Psoas muscle (tissue), 8 donors: ENCODE data around the gene POC5. TPM values are rescaled to one million over a fixed set of nuclear protein-coding genes. Genes with fewer than 3 reads are reported as not detected.

Experiments used
- ATAC-seq, 4 donors: fragments of 200-7000 bp; cut with Tn5 transposase; one replicate each; pipeline ENCODE4 v1.9.1; 2020; ENCODE audit warnings: moderate library complexity in 3 of 4, mild to moderate bottlenecking in 2 of 4
- DNase-seq, 2 donors: peaks; one replicate each; pipeline ENCODE4 v3.0.0-alpha.2; 2020
- H3K27ac ChIP-seq: fragments of 200-600 bp; one replicate; pipeline ENCODE4 v1.8.0; 2022
- H3K27me3 ChIP-seq, 3 donors: fragments of 200-600 bp in 1 of 3; one replicate each; pipeline versions ENCODE4 v1.6.1 to v1.8.0; 2013 to 2022; ENCODE audit warnings: low read length in 2 of 3, mild to moderate bottlenecking in 2 of 3, moderate library complexity in 1 of 3; ENCODE audit not compliant: insufficient read depth in 3 of 3
- H3K36me3 ChIP-seq, 2 donors: fragments of 200-600 bp in 1 of 2; one replicate each; pipeline versions ENCODE4 v1.6.1 to v1.8.0; 2013 to 2022; ENCODE audit warnings: low read depth in 1 of 2, mild to moderate bottlenecking in 1 of 2, moderate library complexity in 1 of 2; ENCODE audit not compliant: insufficient read depth in 1 of 2
- H3K4me1 ChIP-seq: fragments of 200-600 bp; one replicate; pipeline ENCODE4 v1.8.0; 2022
- H3K4me3 ChIP-seq: fragments of 200-600 bp; one replicate; pipeline ENCODE4 v1.8.0; 2022; ENCODE audit warnings: mild to moderate bottlenecking
- H3K9me3 ChIP-seq: fragments of 200-600 bp; one replicate; pipeline ENCODE4 v1.8.0; 2022
- CTCF ChIP-seq: fragments of 200-600 bp; IDR thresholded peaks from one replicate; pipeline ENCODE4 v1.8.0; 2022; ENCODE audit warnings: antibody characterized with exemption
- WGBS, 3 donors: extraction: QIAGEN DNeasy Blood & Tissue Kit; methylation state at CpG; one replicate each; pipeline versions ENCODE4 v1.1.6 to v1.1.7; 2013; 5-methylcytosine and 5-hydroxymethylcytosine counted together
- intact Hi-C, 2 donors: fragments of 100-400 bp; cut with DNase I; formaldehyde crosslinking; loops; one replicate each; pipeline versions ENCODE4 v1.11.0 to v1.14.2; 2022
- polyA plus RNA-seq, 3 donors: library from polyadenylated mRNA; stranded (reverse); fragments of 200-250 nt; gene quantifications; one replicate each; pipeline ENCODE4 v1.2.3, GENCODE V29; 2013
- total RNA-seq, 4 donors: library from RNA; stranded (reverse); fragmentation: NEBNext Ultra II Directional in 2 of 4; extraction: Animal tissue kit (Norgen Biotek cat#: 25700) in 2 of 4; gene quantifications; one replicate each; pipeline versions ENCODE4 v1.2.1 to v1.2.4, GENCODE V29; 2021 to 2023
- donor health status: healthy with polysubstance abuse.
- donor health status: DM: no; HTN: no; CAD: no; lungs with moderate emphysema.
- donor health status: Bipolar disorder and iron deficiency.
- donor health status: healthy.
- donor health status: DM: yes; HTN: yes; CAD: no.
- donor health status: DM: no; HTN: no; CAD: no.
- donor health status: DM: no; HTN: no; CAD: no.
- donor health status: DM: yes; HTN: yes; CAD: no.

Gene POC5
- total and polyA plus RNA-seq, 7 donors, result 3.3 to 7.1 (median 4.0) TPM

DNA sequence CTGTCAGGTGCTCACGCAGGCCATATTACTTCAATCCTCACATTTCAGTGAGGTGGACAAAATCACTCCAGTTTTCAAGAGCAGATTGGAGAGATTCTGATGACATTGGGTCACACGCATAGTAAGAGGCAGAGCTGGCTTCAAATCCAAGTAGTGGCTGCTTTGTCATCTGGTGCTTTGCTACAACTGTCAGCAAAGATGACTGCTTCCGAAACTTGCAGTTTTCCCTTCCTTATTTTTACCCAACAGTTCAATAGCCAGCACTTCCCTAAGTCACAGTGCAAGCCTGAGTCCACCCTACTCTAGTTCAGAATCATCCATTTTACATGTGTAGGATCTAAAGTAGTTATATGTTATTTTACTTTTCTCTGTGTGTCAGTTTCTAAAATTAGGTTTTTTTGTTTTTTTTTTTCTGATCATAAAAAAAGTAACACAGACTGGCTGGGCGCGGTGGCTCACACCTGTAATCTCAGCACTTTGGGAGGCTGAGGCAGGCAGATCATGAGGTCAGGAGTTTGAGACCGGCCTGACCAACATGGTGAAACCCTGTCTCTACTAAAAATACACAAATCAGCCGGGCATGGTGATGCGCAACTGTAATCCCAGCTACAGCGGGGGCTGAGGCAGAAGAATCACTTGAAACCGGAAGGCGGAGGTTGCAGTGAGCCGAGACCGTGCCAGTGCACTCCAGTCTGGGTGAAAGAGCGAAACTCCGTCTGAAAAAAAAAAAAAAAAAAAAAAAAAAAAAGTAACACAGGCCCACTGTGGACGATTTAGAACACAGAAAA is 56.4 kb downstream of the POC5 start:
- intact Hi-C loops, result no loop called here
- H3K27ac ChIP-seq, result no peak overlapping the region
- ATAC-seq, result no peak

GRCh38 chr5:75659791-75660450 is 57.3 kb downstream of the POC5 start:
- no peaks in the 10 kb centered on the region for H3K36me3 ChIP-seq
- H3K9me3 ChIP-seq, result no peaks in the 10 kb centered on the region
- intact Hi-C loops, result no loop called here
- WGBS, 3 donors, result 89 to 92% (median 92%) methylated on average over 3 of the region's 3 CpGs
- ATAC-seq, result no peak
- H3K27ac ChIP-seq, result no peak overlapping the region
- no peaks in the 10 kb centered on the region for H3K27me3 ChIP-seq
- no peak for TF ChIP-seq CTCF
- no peaks in the 10 kb centered on the region for H3K4me1 ChIP-seq
- H3K4me3 ChIP-seq, result no peak overlapping the region
- no peak for DNase-seq

More for the DNA sequence above, 56.4 kb downstream of the POC5 start:
- Histone ChIP-seq H3K9me3 (no peaks in the 10 kb centered on the region), H3K27me3 (no peaks in the 10 kb centered on the region), H3K4me1 (no peaks in the 10 kb centered on the region), H3K36me3 (no peaks in the 10 kb centered on the region), H3K4me3 (no peak overlapping the region)
- no peak for TF ChIP-seq CTCF
- WGBS, 3 donors, result 83 to 86% (median 86%) methylated on average over 16 of the region's 16 CpGs
- no peak for DNase-seq

DNA sequence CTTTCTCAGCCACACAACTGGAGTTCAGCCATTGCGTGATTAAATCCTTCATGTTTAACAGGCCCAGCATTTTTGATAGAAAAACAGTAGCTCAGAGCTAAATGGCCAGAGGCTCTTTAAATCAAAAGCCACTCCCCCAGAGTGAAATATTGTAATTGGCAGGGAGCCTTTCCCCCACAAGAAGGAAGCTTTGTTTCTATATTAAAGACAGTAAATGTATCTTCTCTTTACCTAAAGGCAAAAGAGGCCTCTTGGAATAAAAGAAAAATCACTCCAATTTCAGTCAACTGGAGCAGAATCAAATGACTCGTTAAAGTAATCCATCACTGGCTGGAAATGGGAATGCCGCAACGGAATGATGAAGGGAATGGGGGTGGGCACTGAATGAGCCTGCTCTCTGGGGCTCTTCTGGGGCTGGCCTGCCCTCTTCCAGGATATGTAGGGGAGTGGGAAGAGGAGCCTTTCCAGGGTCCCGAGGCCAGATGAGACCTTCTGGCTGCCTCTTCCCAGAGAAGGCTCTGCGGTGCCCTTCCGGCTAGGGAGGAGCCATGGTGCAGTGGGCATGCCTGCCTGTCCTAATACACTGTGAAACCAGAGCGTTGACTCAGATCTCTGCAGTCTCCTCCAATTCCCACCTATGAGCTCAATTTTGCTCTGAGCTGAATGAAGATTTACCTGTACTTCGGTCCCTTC is 60.8 kb downstream of the POC5 start:
- no peaks in the 10 kb centered on the region for H3K9me3 ChIP-seq
- no peaks in the 10 kb centered on the region for H3K36me3 ChIP-seq
- no peak for TF ChIP-seq CTCF
- no peak overlapping the region for H3K27ac ChIP-seq
- intact Hi-C loops, result no loop called here
- H3K4me1 ChIP-seq, result no peaks in the 10 kb centered on the region
- peak overlapping the region; percentile 53 for H3K4me3 ChIP-seq
- DNase-seq (peak in 1 of 2 donors; percentile 21), ATAC-seq (peak in 2 of 4 donors; percentile 53 to 58)
- WGBS, 3 donors, result 20 to 33% (median 21%) methylated on average over 9 of the region's 9 CpGs
- no peaks in the 10 kb centered on the region for H3K27me3 ChIP-seq

DNA sequence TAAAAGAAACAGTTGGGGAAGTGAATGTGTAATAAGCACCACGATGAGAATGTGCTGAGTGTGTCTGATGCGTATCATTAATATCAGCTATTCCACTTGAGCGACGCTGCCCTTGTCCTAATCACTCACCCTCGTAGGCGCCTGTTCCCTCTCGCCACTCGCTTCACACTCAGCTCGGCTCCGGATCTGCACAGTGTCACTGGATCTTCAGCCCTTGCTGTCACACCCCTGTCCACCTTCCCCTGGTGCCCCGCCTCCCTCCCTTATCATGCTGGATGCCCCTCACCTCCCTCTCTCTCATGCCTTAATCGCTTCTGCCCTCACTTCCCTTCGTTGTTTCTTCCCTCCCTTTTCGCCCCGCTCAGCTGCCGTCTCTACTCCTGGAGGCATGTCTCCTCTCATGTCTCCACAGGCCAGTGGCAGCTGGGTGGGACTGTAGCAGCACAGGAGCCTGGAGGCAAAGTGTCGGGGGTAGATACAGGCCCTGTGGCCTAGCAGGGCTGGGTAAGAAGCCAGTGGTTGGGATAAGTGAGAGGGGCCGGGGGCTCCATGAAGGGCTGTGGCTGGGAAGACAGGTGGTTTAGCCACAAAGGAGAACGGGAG is 62.4 kb downstream of the POC5 start:
- Histone ChIP-seq H3K27me3 (no peaks in the 10 kb centered on the region), H3K27ac (no peak overlapping the region), H3K36me3 (no peaks in the 10 kb centered on the region), H3K4me1 (no peaks in the 10 kb centered on the region), H3K4me3 (no peak overlapping the region), H3K9me3 (no peaks in the 10 kb centered on the region)
- no peak for DNase-seq
- WGBS, 3 donors, result 86 to 91% (median 87%) methylated on average over 19 of the region's 19 CpGs
- TF ChIP-seq CTCF, result no peak
- intact Hi-C loops, result no loop called here
- ATAC-seq, result no peak
